ENCODE results near the gene NDEL1.

NDEL1 gene

DNA sequence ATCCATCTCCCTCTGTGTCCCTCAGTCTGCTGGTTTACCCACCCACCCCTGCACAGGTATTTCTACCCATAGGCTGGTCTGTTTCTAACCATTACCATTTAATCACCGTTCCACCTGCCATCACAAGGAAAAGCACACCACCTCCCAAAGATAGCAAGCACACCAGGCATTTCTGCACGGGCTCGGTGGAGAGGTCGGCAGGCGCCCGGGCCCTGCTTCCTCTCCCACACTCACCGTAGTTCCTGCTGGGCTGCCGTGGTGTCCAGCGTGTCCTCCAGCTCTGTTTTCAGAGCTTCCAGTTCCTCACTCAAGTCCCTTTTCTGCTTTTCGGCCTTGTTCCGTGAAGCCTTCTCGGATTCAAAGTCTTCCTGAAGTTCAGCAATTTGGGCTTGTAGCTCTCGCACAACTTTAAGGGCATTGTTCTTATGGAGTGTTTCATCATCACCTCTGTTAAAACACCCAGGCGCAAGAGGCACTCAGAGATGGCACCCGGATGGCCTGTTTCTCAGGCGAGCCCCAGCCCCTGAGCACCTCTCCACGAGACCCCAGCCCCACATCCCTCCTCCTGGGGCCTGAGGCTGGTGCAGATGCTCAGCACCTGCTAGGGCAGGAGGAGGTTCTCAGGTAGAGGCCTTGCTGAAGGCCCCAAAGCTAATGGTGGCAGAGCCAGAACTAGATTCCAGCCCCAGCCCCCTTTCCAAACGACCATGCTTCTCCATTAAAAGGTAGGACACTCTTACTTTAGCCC, 69.0 kb downstream of the NDEL1 start:
- Histone ChIP-seq H3K27ac (ENCODE audit: low read depth, low read length) (no peak overlapping the region), H3K9me3 (ENCODE audit: control insufficient read depth, insufficient read depth, low read length) (no peaks in the 10 kb centered on the region), H3K36me3 (ENCODE audit: control insufficient read depth, low read length) (peaks cover 26% of the 10 kb centered on the region), H4K20me1 (ENCODE audit: control insufficient read depth, insufficient read depth, low read depth, low read length) (no peaks in the 10 kb centered on the region), H3K4me3 (ENCODE audit: low read length) (no peak overlapping the region), H3K4me1 (ENCODE audit: control insufficient read depth, low read length) (no peaks in the 10 kb centered on the region), H3F3A (ENCODE audit: control insufficient read depth, insufficient read depth) (no peaks in the 10 kb centered on the region), H3K27me3 (ENCODE audit: control insufficient read depth, low read length) (no peaks in the 10 kb centered on the region), H3K79me2 (ENCODE audit: control insufficient read depth, low read length) (no peaks in the 10 kb centered on the region), H3K9me2 (replicated peaks; ENCODE audit: control insufficient read depth, low read length) (no peaks in the 10 kb centered on the region), H3K4me2 (ENCODE audit: low read length) (no peak overlapping the region)
- TF ChIP-seq EZH2phosphoT487 (IDR thresholded peaks at IDR 0.05; ENCODE audit: borderline replicate concordance, low read length), result no peak
- TF ChIP-seq, protein P1, sequence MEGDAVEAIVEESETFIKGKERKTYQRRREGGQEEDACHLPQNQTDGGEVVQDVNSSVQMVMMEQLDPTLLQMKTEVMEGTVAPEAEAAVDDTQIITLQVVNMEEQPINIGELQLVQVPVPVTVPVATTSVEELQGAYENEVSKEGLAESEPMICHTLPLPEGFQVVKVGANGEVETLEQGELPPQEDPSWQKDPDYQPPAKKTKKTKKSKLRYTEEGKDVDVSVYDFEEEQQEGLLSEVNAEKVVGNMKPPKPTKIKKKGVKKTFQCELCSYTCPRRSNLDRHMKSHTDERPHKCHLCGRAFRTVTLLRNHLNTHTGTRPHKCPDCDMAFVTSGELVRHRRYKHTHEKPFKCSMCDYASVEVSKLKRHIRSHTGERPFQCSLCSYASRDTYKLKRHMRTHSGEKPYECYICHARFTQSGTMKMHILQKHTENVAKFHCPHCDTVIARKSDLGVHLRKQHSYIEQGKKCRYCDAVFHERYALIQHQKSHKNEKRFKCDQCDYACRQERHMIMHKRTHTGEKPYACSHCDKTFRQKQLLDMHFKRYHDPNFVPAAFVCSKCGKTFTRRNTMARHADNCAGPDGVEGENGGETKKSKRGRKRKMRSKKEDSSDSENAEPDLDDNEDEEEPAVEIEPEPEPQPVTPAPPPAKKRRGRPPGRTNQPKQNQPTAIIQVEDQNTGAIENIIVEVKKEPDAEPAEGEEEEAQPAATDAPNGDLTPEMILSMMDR (IDR thresholded peaks at IDR 0.05; ENCODE audit: low read depth, low read length, poor library complexity, severe bottlenecking), result no peak

- H3K4me2 ChIP-seq (ENCODE audit: low read length), result no peak overlapping the region
- no peaks in the 10 kb centered on the region for H3K4me1 ChIP-seq (ENCODE audit: control insufficient read depth, low read length)
- H3K27me3 ChIP-seq (ENCODE audit: control insufficient read depth, low read length), result no peaks in the 10 kb centered on the region
- no peak for TF ChIP-seq EZH2phosphoT487 (IDR thresholded peaks at IDR 0.05; ENCODE audit: borderline replicate concordance, low read length)
- TF ChIP-seq, protein P1 (IDR thresholded peaks at IDR 0.05; ENCODE audit: low read depth, low read length, poor library complexity, severe bottlenecking), result no peak
- H4K20me1 ChIP-seq (ENCODE audit: control insufficient read depth, insufficient read depth, low read depth, low read length), result no peaks in the 10 kb centered on the region
- no peak overlapping the region for H3K4me3 ChIP-seq (ENCODE audit: low read length)
- H3K27ac ChIP-seq (ENCODE audit: low read depth, low read length), result no peak overlapping the region
- no peaks in the 10 kb centered on the region for H3F3A ChIP-seq (ENCODE audit: control insufficient read depth, insufficient read depth)
- H3K79me2 ChIP-seq (ENCODE audit: control insufficient read depth, low read length), result no peaks in the 10 kb centered on the region
- H3K9me2 ChIP-seq (replicated peaks; ENCODE audit: control insufficient read depth, low read length), result no peaks in the 10 kb centered on the region
- no peaks in the 10 kb centered on the region for H3K9me3 ChIP-seq (ENCODE audit: control insufficient read depth, insufficient read depth, low read length)
- H3K36me3 ChIP-seq (ENCODE audit: control insufficient read depth, low read length), result peaks cover 16% of the 10 kb centered on the region
Observed at GRCh38 chr17:8506145-8506544, 70.5 kb downstream of the NDEL1 start.

GRCh38 chr17:8514801-8515200, 79.1 kb downstream of the NDEL1 start:
- H3K9me3 ChIP-seq (ENCODE audit: control insufficient read depth, insufficient read depth, low read length), result no peaks in the 10 kb centered on the region
- no peak overlapping the region for H3K4me2 ChIP-seq (ENCODE audit: low read length)
- no peaks in the 10 kb centered on the region for H3K9me2 ChIP-seq (replicated peaks; ENCODE audit: control insufficient read depth, low read length)
- no peaks in the 10 kb centered on the region for H3K4me1 ChIP-seq (ENCODE audit: control insufficient read depth, low read length)
- H3K27ac ChIP-seq (ENCODE audit: low read depth, low read length), result no peak overlapping the region
- H3K36me3 ChIP-seq (ENCODE audit: control insufficient read depth, low read length), result peaks cover 22% of the 10 kb centered on the region
- no peak overlapping the region for H3K4me3 ChIP-seq (ENCODE audit: low read length)
- H3K79me2 ChIP-seq (ENCODE audit: control insufficient read depth, low read length), result no peaks in the 10 kb centered on the region
- no peak for TF ChIP-seq EZH2phosphoT487 (IDR thresholded peaks at IDR 0.05; ENCODE audit: borderline replicate concordance, low read length)
- TF ChIP-seq, protein P1 (IDR thresholded peaks at IDR 0.05; ENCODE audit: low read depth, low read length, poor library complexity, severe bottlenecking), result no peak
- H3K27me3 ChIP-seq (ENCODE audit: control insufficient read depth, low read length), result no peaks in the 10 kb centered on the region
- H3F3A ChIP-seq (ENCODE audit: control insufficient read depth, insufficient read depth), result no peaks in the 10 kb centered on the region
- no peaks in the 10 kb centered on the region for H4K20me1 ChIP-seq (ENCODE audit: control insufficient read depth, insufficient read depth, low read depth, low read length)

Data from DOHH2 (cell line).